NCI-H226 (cell line): ENCODE results near the gene ATN1.

Experiments used
- DNase-seq: peaks from one replicate; pipeline ENCODE4 v3.0.0-alpha.2; 2015

Gene ATN1

GRCh38 chr12:6928703-6929407 lies 1.1 kb downstream of the ATN1 start:
- DNase-seq: no peak

GRCh38 chr12:6929466-6930452 lies 2.0 kb downstream of the ATN1 start:
- DNase-seq: no peak

- DNase-seq: no peak
Observed at GRCh38 chr12:6932766-6933165, 5.0 kb downstream of the ATN1 start.

- DNase-seq: peak; percentile 86
Observed at GRCh38 chr12:6934110-6934509, 6.4 kb downstream of the ATN1 start.

- DNase-seq: no peak
Observed at GRCh38 chr12:6935371-6936193, 7.8 kb downstream of the ATN1 start.

GRCh38 chr12:6936194-6936635 lies 8.5 kb downstream of the ATN1 start:
- DNase-seq: no peak

- no peak for DNase-seq
Observed at GRCh38 chr12:6936636-6937480, 9.1 kb downstream of the ATN1 start.

DNA sequence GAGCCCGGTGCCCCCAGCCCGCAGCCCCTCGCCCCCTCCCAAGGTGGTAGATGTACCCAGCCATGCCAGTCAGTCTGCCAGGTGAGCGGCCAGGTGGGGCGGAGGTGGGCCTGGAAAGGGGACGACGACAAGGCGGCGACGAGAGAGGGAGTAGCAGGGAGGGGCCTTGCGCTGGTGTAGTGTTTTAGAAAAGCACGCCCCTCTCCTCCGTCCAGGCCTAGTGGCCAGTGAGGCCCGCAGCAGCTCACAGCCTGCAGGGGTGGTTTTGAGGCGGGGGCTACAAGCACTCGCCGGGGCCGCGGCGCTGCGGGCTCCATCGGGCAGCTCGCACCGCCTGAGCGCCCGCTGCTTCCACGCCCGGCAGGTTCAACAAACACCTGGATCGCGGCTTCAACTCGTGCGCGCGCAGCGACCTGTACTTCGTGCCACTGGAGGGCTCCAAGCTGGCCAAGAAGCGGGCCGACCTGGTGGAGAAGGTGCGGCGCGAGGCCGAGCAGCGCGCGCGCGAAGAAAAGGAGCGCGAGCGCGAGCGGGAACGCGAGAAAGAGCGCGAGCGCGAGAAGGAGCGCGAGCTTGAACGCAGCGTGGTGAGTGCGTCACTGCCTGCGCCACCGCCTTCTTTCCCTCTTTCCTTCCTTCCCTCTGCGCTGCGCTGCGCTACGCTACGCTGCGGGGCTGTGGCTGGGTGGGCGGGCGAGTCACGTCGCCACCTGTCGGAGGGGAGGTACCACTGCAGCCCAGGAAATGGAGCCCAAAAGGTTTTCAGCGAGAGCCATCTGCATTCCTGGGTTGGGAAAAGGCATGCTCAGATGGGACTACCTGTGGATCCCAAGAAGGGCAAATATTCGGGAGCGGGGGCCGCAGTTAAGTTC lies 10.0 kb downstream of the ATN1 start:
- peak; percentile 91 for DNase-seq

- no peak for DNase-seq
Observed at GRCh38 chr12:6938353-6939190, 10.8 kb downstream of the ATN1 start.

DNA sequence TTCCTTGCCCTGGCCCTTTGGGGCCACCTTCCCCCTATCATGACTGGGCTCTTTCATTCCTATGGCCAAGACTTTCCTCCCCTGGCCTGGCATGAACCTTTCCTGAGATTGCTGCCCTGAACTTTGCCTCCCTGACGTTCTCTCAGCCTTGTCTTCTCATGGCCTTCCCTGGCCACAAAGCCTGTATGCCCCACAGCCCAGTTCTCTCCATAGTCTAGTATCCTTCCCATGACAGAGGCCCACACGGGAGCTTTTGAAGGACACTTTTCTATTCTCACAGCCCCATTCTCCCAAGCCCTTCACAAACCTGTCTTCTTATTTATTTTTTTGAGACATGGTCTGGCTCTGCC lies 11.4 kb downstream of the ATN1 start:
- DNase-seq: no peak

GRCh38 chr12:6941267-6941666 lies 13.5 kb downstream of the ATN1 start:
- DNase-seq: no peak

GRCh38 chr12:6941782-6942181 lies 14.0 kb downstream of the ATN1 start:
- no peak for DNase-seq

DNA sequence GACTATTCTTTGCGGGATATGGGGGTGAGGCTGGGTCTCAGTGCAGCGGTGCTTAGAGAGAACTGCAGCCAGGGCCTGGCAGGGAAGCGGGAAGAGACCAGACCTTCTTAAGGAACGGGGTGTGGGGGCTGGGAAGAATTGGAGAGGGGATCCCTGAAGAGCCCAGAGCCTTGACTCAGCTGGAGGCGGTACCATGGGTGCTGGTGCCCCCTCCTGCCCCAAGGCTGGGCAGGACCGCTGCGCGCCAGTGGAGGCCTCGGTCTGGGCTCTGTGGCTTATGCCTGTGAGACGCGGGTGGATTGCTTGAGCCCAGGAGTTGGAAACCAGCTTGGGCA lies 14.5 kb downstream of the ATN1 start:
- DNase-seq: no peak

DNA sequence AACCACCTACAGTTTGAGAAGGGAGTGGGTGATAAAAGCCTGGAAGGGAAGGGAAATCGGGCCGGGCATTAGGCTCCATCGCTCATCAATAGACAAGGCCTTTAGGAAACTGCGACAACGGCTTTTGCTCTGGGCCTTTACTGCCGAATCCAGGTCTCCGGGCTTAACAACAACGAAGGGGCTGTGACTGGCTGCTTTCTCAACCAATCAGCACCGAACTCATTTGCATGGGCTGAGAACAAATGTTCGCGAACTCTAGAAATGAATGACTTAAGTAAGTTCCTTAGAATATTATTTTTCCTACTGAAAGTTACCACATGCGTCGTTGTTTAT lies 15.6 kb downstream of the ATN1 start:
- peak; percentile 71 for DNase-seq

GRCh38 chr12:6943722-6944380 lies 16.1 kb downstream of the ATN1 start, which contains the start of the genes C12orf57 and RNU7-1:
C12orf57 (plus strand) TSS chr12:6944022; CDS start chr12:6944122, 100 bp downstream.
RNU7-1 (plus strand) TSS chr12:6943816.
- DNase-seq: peak; percentile 86

DNA sequence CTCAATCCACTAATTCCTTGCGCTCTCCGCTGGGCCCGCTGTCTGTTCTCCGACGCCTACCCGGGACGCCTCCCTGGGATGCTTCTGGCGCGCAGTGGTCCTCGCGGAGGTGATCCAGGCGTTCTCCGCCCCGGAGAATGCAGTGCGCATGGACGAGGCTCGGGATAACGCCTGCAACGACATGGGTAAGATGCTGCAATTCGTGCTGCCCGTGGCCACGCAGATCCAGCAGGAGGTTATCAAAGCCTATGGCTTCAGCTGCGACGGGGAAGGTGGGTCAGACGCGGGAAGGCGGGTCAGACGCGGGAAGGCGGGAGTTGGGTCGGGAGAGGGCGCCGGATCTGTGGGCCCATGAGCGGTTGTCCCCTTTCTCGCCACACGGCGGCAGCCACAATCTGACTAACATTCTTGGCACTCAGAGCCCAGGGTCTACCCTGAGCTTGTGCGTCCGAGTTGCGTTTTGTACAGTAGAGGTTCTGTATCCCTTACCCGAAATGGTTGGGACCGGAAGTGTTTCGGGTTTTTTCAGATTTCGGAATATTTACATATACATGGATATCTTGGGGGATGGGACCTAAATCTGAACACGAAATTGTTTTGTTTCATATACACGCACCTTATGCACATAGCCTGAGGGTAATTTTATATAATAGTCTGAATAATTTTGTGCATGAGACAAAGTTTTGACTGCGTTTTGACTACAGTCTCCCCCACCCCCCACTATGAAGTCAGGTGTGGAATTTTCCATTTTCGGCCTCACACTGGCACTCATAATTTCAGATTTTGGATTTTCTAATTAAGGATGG lies 16.8 kb downstream of the ATN1 start:
- DNase-seq: peak; percentile 86

GRCh38 chr12:6945613-6946012 lies 17.9 kb downstream of the ATN1 start:
- no peak for DNase-seq

DNA sequence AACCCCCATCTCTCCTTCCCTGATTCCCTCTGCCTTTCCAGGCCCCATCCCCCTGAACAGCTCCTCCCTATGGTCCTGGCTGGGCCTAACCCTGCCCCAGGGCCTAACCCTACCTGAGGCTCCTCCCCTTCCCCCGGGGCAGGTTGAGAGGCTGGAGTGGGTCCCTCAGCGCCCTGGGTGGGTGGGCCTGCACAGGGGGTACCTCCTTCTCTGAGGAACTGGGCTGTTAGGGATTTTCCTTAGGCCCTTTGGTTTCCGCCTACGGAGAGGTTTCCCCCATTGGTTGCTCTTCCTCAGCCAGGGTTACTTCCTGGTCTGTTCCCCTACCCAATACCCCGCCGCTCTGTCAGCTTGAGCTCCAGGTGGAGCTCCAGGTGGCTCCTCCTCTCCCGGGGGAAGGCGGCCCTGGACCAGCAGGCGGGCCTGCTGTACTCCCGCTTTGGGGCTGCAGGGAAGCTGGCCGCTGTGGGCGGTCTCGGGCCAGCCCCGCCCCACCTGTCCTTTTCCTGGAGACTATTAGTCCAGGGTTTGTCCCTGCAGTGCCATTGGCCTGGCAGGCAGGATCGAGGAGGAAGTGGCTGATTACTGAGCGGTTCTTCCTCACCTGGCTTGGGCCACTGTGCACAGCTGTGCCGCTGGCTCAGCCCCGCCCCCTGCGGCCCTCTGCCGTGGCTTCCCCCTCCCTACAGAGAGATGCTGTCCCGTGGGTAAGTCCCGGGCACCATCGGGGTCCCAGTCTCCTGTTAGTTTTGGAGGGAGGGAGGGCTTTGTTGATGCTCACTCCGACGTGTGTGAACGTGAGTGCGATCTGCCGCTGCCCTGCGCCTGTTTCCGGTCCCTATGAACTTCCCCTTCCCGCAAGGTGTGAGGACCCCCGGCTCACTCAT lies 18.5 kb downstream of the ATN1 start:
- peak; percentile 98 for DNase-seq
